ENCODE data around the gene PAX3. TPM values are rescaled to one million over a fixed set of nuclear protein-coding genes. Genes with fewer than 3 reads are reported as not detected.

PAX3 gene
- total and polyA plus RNA-seq, 4 donors, result not detected

DNA sequence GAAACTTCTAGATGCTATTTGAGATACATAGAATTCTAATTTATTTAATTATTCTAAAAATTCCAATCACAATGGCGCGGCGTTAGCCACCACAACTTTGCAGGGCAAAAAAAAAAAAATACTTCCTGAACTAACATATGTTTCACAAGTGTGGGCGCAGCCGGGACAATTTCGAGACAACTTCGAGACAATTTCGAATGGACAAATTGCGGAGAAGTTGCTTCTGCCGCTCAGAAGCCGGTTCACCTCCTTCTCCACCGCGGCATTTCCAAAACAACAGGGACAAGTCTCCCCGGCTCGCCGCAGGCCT lies 842 bp downstream of the PAX3 start:
- peak overlapping the region in 1 of 3 donors; percentile 17 for H3K4me3 ChIP-seq (ENCODE audit: low read depth in 1 of 3, low read length in 3 of 3)
- H3K36me3 ChIP-seq (ENCODE audit: control insufficient read depth in 4 of 4, insufficient read depth in 3 of 4, low read depth in 1 of 4, low read length in 3 of 4), result no peaks in the 10 kb centered on the region
- peaks cover 16 to 39% (median 34%) of the 10 kb centered on the region in 4 donors for H3K4me1 ChIP-seq (ENCODE audit: control insufficient read depth in 4 of 4, insufficient read depth in 4 of 4, low read length in 3 of 4)
- peaks cover 0 to 4% (median under 1%) of the 10 kb centered on the region in 4 donors for H3K9me3 ChIP-seq (ENCODE audit: control insufficient read depth in 4 of 4, low read length in 3 of 4)
- no peak overlapping the region for H3K27ac ChIP-seq (ENCODE audit: low read depth in 1 of 2, low read length in 2 of 2)
- TF ChIP-seq, protein P1, sequence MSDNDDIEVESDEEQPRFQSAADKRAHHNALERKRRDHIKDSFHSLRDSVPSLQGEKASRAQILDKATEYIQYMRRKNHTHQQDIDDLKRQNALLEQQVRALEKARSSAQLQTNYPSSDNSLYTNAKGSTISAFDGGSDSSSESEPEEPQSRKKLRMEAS (IDR thresholded peaks at IDR 0.05), result no peak
- TF ChIP-seq RXRA (IDR thresholded peaks at IDR 0.05) (no peak), SP1 (IDR thresholded peaks at IDR 0.05) (no peak), HNF4A (conservative IDR thresholded peaks at IDR 0.05) (no peak), EGR1 (IDR thresholded peaks at IDR 0.05; ENCODE audit: low read depth in 2 of 2) (no peak)
- WGBS, result 6% methylated on average over 16 of the region's 16 CpGs
- peaks cover 11 to 45% (median 18%) of the 10 kb centered on the region in 4 donors for H3K27me3 ChIP-seq (ENCODE audit: control insufficient read depth in 4 of 4, insufficient read depth in 4 of 4, low read length in 3 of 4)
- H3K9ac ChIP-seq (ENCODE audit: low read depth in 1 of 2, low read length in 2 of 2), result no peak overlapping the region
- no peak for DNase-seq (ENCODE audit: low spot score)

DNA sequence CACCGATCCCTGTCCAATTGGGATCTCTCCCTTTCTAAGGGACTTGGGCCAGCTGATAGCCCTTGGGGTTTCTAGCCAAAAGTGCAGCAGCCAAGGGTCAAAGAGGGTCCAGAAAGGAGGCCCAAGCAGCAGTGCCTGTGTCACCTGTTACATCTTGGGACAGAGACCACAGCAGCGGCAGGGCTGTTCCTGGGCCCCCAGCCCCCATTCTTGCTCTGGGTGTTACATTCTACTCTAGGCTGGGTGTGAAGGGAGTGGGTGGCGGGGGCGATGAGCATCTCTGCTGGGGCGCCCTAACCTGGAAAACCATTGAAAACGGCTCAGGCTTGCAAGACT lies 1.2 kb downstream of the PAX3 start:
- DNase-seq (ENCODE audit: low spot score), result no peak
- no peak for TF ChIP-seq FOXA2 (IDR thresholded peaks at IDR 0.05)
- TF ChIP-seq, protein P2, sequence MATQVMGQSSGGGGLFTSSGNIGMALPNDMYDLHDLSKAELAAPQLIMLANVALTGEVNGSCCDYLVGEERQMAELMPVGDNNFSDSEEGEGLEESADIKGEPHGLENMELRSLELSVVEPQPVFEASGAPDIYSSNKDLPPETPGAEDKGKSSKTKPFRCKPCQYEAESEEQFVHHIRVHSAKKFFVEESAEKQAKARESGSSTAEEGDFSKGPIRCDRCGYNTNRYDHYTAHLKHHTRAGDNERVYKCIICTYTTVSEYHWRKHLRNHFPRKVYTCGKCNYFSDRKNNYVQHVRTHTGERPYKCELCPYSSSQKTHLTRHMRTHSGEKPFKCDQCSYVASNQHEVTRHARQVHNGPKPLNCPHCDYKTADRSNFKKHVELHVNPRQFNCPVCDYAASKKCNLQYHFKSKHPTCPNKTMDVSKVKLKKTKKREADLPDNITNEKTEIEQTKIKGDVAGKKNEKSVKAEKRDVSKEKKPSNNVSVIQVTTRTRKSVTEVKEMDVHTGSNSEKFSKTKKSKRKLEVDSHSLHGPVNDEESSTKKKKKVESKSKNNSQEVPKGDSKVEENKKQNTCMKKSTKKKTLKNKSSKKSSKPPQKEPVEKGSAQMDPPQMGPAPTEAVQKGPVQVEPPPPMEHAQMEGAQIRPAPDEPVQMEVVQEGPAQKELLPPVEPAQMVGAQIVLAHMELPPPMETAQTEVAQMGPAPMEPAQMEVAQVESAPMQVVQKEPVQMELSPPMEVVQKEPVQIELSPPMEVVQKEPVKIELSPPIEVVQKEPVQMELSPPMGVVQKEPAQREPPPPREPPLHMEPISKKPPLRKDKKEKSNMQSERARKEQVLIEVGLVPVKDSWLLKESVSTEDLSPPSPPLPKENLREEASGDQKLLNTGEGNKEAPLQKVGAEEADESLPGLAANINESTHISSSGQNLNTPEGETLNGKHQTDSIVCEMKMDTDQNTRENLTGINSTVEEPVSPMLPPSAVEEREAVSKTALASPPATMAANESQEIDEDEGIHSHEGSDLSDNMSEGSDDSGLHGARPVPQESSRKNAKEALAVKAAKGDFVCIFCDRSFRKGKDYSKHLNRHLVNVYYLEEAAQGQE (IDR thresholded peaks at IDR 0.05), result no peak
- TF ChIP-seq HNF4G (IDR thresholded peaks at IDR 0.05), result no peak
- TF ChIP-seq JUND (IDR thresholded peaks at IDR 0.05), result no peak
- no peak for TF ChIP-seq FOXA1 (IDR thresholded peaks at IDR 0.05)
- no peak for TF ChIP-seq EGR1 (IDR thresholded peaks at IDR 0.05; ENCODE audit: low read depth in 2 of 2)
- TF ChIP-seq NR2F2 (IDR thresholded peaks at IDR 0.05), result no peak
- no peak for TF ChIP-seq RAD21 (IDR thresholded peaks at IDR 0.05)
- TF ChIP-seq TAF1 (conservative IDR thresholded peaks at IDR 0.05), result no peak
- no peak for TF ChIP-seq GABPA (IDR thresholded peaks at IDR 0.05 in 1 of 2, conservative IDR thresholded peaks at IDR 0.05 in 1 of 2)
- TF ChIP-seq, protein P3, sequence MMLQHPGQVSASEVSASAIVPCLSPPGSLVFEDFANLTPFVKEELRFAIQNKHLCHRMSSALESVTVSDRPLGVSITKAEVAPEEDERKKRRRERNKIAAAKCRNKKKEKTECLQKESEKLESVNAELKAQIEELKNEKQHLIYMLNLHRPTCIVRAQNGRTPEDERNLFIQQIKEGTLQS (IDR thresholded peaks at IDR 0.05), result no peak
- TF ChIP-seq SP1 (IDR thresholded peaks at IDR 0.05), result no peak
- TF ChIP-seq, protein P4, sequence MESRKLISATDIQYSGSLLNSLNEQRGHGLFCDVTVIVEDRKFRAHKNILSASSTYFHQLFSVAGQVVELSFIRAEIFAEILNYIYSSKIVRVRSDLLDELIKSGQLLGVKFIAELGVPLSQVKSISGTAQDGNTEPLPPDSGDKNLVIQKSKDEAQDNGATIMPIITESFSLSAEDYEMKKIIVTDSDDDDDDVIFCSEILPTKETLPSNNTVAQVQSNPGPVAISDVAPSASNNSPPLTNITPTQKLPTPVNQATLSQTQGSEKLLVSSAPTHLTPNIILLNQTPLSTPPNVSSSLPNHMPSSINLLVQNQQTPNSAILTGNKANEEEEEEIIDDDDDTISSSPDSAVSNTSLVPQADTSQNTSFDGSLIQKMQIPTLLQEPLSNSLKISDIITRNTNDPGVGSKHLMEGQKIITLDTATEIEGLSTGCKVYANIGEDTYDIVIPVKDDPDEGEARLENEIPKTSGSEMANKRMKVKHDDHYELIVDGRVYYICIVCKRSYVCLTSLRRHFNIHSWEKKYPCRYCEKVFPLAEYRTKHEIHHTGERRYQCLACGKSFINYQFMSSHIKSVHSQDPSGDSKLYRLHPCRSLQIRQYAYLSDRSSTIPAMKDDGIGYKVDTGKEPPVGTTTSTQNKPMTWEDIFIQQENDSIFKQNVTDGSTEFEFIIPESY (IDR thresholded peaks at IDR 0.05), result no peak
- TF ChIP-seq, protein P5, sequence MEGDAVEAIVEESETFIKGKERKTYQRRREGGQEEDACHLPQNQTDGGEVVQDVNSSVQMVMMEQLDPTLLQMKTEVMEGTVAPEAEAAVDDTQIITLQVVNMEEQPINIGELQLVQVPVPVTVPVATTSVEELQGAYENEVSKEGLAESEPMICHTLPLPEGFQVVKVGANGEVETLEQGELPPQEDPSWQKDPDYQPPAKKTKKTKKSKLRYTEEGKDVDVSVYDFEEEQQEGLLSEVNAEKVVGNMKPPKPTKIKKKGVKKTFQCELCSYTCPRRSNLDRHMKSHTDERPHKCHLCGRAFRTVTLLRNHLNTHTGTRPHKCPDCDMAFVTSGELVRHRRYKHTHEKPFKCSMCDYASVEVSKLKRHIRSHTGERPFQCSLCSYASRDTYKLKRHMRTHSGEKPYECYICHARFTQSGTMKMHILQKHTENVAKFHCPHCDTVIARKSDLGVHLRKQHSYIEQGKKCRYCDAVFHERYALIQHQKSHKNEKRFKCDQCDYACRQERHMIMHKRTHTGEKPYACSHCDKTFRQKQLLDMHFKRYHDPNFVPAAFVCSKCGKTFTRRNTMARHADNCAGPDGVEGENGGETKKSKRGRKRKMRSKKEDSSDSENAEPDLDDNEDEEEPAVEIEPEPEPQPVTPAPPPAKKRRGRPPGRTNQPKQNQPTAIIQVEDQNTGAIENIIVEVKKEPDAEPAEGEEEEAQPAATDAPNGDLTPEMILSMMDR (IDR thresholded peaks at IDR 0.05; ENCODE audit: low read depth, low read length, missing input control), result no peak
- H3K4me3 ChIP-seq (ENCODE audit: low read depth in 1 of 3, low read length in 3 of 3), result no peak overlapping the region
- 9% methylated on average over 6 of the region's 6 CpGs for WGBS
- H3K27me3 ChIP-seq (ENCODE audit: control insufficient read depth in 4 of 4, insufficient read depth in 4 of 4, low read length in 3 of 4), result peaks cover 11 to 47% (median 18%) of the 10 kb centered on the region in 4 donors
- H3K9me3 ChIP-seq (ENCODE audit: control insufficient read depth in 4 of 4, low read length in 3 of 4), result peaks cover 0 to 2% (median under 1%) of the 10 kb centered on the region in 4 donors
- peaks cover 16 to 39% (median 34%) of the 10 kb centered on the region in 4 donors for H3K4me1 ChIP-seq (ENCODE audit: control insufficient read depth in 4 of 4, insufficient read depth in 4 of 4, low read length in 3 of 4)
- no peak overlapping the region for H3K27ac ChIP-seq (ENCODE audit: low read depth in 1 of 2, low read length in 2 of 2)
- no peak overlapping the region for H3K9ac ChIP-seq (ENCODE audit: low read depth in 1 of 2, low read length in 2 of 2)
- no peaks in the 10 kb centered on the region for H3K36me3 ChIP-seq (ENCODE audit: control insufficient read depth in 4 of 4, insufficient read depth in 3 of 4, low read depth in 1 of 4, low read length in 3 of 4)
